Neutrophil (primary cell): Measurements from ENCODE around the gene OR4E2.
"Not testable (repeated sequence)": the region's sequence is repeated elsewhere in the genome, so short reads cannot be mapped to it uniquely, and the experiment has no call there.

Experiments
- H3K27ac ChIP-seq: fragments of 200-600 bp; sonication (generic); 2 replicates; pipeline ENCODE4 v1.5.1; 2016; ENCODE audit warnings: mild to moderate bottlenecking, moderate library complexity
- H3K27me3 ChIP-seq: fragments of 200-600 bp; sonication (generic); 2 replicates; pipeline ENCODE4 v1.6.0; 2016; ENCODE audit warnings: mild to moderate bottlenecking
- H3K36me3 ChIP-seq: fragments of 200-600 bp; sonication (generic); 2 replicates; pipeline ENCODE4 v1.5.1; 2017
- H3K4me1 ChIP-seq, 2 experiments: fragments of 200-600 bp in 1 of 2; sonication (generic) in 1 of 2; 1 replicate in 1 of 2; 2 replicates in 1 of 2; pipeline versions ENCODE4 v1.5.1 to v1.6.1; 2013 to 2016; ENCODE audit warnings: low read depth in 1 of 2, low read length in 1 of 2, mild to moderate bottlenecking in 1 of 2, moderate library complexity in 1 of 2; ENCODE audit not compliant: control insufficient read depth in 1 of 2, insufficient read depth in 1 of 2
- H3K4me3 ChIP-seq, 2 experiments: fragments of 200-600 bp in 1 of 2; sonication (generic) in 1 of 2; 1 replicate in 1 of 2; 2 replicates in 1 of 2; pipeline ENCODE4 v1.5.1; 2013 to 2016; ENCODE audit warnings: low read depth in 1 of 2, low read length in 1 of 2, mild to moderate bottlenecking in 1 of 2, moderate library complexity in 1 of 2
- H3K9me3 ChIP-seq: fragments of 200-600 bp; sonication (generic); 2 replicates; pipeline ENCODE4 v1.5.1; 2016
- TF ChIP-seq, protein P1 (sequence below): fragments of 200-600 bp; sonication (generic); IDR thresholded peaks from 2 replicates; pipeline ENCODE4 v1.5.1; 2016; ENCODE audit warnings: antibody characterized with exemption

OR4E2 gene

DNA sequence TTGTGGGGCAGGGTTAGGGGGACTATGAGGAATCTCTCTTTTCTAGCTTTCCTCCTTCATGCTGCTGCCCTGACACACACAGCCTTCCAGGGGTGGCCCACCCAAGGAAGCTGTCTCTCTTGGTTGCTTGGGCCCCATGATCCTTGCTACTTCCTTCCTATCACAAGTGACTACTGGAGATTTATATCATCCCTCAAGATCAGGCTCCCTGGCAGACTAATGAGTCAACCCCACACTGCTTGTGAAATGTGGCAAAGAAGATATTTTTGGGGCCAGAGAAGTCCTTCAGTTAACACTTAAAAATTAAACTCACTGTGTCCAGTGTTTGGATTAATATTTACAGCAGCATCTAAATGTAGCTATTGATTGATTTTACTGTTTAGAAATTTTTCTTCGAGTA is 18.5 kb downstream of the OR4E2 start:
- TF ChIP-seq, protein P1, sequence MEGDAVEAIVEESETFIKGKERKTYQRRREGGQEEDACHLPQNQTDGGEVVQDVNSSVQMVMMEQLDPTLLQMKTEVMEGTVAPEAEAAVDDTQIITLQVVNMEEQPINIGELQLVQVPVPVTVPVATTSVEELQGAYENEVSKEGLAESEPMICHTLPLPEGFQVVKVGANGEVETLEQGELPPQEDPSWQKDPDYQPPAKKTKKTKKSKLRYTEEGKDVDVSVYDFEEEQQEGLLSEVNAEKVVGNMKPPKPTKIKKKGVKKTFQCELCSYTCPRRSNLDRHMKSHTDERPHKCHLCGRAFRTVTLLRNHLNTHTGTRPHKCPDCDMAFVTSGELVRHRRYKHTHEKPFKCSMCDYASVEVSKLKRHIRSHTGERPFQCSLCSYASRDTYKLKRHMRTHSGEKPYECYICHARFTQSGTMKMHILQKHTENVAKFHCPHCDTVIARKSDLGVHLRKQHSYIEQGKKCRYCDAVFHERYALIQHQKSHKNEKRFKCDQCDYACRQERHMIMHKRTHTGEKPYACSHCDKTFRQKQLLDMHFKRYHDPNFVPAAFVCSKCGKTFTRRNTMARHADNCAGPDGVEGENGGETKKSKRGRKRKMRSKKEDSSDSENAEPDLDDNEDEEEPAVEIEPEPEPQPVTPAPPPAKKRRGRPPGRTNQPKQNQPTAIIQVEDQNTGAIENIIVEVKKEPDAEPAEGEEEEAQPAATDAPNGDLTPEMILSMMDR, result no peak
- no peaks in the 10 kb centered on the region for H3K4me1 ChIP-seq
- no peaks in the 10 kb centered on the region for H3K27me3 ChIP-seq
- H3K9me3 ChIP-seq, result no peaks in the 10 kb centered on the region
- H3K4me3 ChIP-seq, result no peak overlapping the region
- H3K27ac ChIP-seq, result no peak overlapping the region
- no peaks in the 10 kb centered on the region for H3K36me3 ChIP-seq

DNA sequence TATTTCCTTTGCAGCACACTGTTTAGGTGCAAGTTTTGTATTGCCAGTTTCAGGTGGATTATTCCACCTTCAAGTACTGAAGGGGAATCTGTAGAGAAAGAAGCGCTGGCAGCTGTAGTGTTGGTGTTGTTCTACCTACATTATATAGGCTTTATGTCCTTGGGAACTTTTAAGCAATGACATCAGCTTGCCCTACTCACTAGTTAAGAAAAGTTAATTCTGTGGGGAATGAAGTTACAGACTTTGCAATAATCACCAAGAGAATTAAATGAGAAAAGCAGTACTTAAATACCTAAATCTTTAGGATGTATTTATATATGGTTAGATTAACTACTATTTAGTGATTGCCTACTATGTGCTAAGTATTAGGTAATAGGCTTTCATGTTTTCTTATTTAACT is 20.1 kb downstream of the OR4E2 start, which contains the start of gene OR4E1:
TSS of gene OR4E1 (minus strand) at position 101 of the 400 bp plus-strand sequence. CDS start 2,883 bp downstream, outside the sequence.
- Histone ChIP-seq H3K27ac (no peak within 1 kb of the TSS), H3K27me3 (no peaks in the 10 kb centered on the region), H3K4me3 (no peak within 1 kb of the TSS), H3K9me3 (no peaks in the 10 kb centered on the region), H3K4me1 (no peaks in the 10 kb centered on the region), H3K36me3 (no peaks in the 10 kb centered on the region)
- TF ChIP-seq, protein P1, result no peak

DNA sequence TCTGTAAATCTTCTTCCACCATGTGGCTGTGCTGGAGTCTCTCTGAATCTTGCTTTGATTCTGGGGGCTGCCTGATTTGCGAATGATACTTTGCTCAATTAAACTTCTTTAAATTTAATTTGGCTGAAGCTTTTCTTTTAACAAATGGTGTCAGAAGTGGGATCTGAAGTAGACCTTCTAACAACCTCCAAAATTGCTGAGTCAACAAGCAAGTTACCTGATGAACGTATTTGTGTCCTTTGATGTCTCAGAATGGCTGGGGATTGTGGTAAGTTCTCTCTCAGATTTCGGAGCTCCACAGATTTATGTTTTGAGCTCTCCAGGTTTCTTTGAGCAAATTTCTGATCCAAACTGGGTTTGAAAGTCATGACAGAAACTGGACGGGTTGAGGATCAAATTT is 21.9 kb downstream of the OR4E2 start:
- no peaks in the 10 kb centered on the region for H3K27me3 ChIP-seq
- no peaks in the 10 kb centered on the region for H3K36me3 ChIP-seq
- no peak overlapping the region for H3K27ac ChIP-seq
- TF ChIP-seq, protein P1, result no peak
- no peaks in the 10 kb centered on the region for H3K9me3 ChIP-seq
- no peak overlapping the region for H3K4me3 ChIP-seq
- no peaks in the 10 kb centered on the region for H3K4me1 ChIP-seq

DNA sequence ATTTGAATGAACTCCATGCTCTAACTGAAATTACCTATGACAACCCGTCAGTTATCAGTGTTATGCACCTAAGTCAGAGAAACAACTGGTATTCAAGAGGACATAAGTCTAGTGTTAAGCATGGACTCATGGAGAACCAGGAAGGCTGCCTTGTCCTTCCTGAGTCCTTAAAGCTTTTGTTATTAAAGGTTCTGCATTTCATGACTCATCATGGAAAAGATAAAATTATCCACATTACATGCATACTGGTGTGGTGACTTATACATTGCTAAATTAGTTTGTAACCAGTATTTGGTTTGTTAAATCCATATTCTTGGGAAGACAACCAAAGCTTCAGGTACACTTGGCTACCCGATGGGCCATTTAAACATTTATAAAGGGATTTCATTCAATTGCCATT is 26.4 kb downstream of the OR4E2 start:
- H3K4me1 ChIP-seq, result no peaks in the 10 kb centered on the region
- H3K36me3 ChIP-seq, result no peaks in the 10 kb centered on the region
- peaks cover 20% of the 10 kb centered on the region for H3K27me3 ChIP-seq
- no peak overlapping the region for H3K27ac ChIP-seq
- no peaks in the 10 kb centered on the region for H3K9me3 ChIP-seq
- H3K4me3 ChIP-seq, result no peak overlapping the region
- TF ChIP-seq, protein P1, result no peak

DNA sequence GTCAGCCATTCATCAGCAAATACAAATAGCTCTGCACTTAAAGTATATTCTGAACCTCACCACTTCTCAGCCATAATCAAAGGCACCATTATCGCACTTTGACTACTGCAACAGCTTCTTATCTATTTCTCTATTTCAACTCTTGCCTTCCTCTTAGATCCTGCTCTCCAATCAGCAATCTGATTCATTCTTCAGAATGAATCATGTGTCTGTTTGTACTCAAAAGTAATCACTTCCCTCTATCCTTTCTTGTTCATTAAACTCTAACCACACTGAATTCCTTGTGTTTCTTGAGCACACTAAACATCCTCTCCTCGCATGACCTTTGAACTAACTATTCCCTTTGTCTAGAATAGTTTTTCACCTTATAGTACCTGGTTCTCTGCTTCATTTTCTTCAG is 32.8 kb downstream of the OR4E2 start:
- no peaks in the 10 kb centered on the region for H3K9me3 ChIP-seq
- H3K36me3 ChIP-seq, result no peaks in the 10 kb centered on the region
- no peaks in the 10 kb centered on the region for H3K4me1 ChIP-seq
- no peak overlapping the region for H3K4me3 ChIP-seq
- TF ChIP-seq, protein P1, result no peak
- H3K27ac ChIP-seq, result no peak overlapping the region
- peaks cover 28% of the 10 kb centered on the region for H3K27me3 ChIP-seq

DNA sequence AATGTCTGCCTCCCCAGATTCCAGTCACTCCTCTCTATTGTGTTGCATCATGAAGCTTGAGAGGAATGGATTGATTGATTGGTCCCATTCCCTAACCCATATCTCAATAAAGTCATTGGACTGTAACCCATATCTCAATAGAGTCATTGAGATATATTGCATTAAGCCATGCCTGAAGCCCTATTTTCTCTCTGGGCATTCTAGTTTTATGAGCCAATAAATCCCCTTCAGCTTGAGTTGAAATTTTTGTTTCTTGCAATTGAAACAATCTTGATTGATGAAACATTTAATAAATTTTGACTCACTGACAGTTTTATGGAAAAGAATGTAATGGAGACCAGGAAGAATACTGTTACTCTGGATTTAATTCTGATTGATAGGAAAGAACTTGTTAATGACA is 40.8 kb downstream of the OR4E2 start:
- TF ChIP-seq, protein P1, result no peak
- no peak overlapping the region for H3K4me3 ChIP-seq
- H3K27me3 ChIP-seq, result peaks cover 36% of the 10 kb centered on the region
- H3K36me3 ChIP-seq, result no peaks in the 10 kb centered on the region
- no peaks in the 10 kb centered on the region for H3K9me3 ChIP-seq
- H3K27ac ChIP-seq, result no peak overlapping the region
- no peaks in the 10 kb centered on the region for H3K4me1 ChIP-seq

DNA sequence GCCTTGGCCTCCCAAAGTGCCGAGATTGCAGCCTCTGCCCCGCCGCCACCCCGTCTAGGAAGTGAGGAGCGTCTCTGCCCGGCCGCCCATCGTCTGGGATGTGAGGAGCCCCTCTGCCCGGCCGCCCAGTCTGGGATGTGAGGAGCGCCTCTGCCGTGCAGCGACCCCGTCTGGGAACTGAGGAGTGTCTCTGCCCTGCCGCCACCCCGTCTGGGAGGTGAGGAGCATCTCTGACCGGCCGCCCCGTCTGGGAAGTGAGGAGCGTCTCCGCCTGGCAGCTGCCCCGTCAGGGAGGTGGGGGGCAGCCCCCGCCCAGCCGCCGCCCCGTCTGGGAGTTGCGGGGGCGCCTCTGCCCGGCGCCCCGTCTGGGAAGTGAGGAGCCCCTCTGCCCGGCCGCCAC is 44.0 kb downstream of the OR4E2 start:
- not testable (repeated sequence) for H3K4me3 ChIP-seq

DNA sequence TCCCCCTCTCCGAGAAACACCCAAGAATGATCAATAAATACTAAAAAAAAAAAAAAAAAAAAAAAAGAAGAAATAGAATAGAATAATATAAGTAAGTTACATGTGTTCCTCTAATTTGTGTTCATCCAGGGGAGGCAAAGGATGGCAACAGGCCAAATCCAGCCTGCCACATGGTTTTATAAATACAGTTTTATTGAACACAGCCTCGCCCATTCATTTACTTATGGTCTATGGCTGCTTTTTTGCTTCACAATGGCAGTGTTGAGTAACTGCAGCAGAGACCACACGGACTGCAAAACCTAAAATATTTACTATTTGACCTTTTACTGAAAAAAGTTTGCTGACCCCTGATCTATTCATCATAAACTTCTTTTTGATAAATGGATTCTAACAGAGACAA is 44.9 kb downstream of the OR4E2 start:
- H3K4me1 ChIP-seq, H3K36me3 ChIP-seq, H3K27ac ChIP-seq, H3K4me3 ChIP-seq, H3K9me3 ChIP-seq: not testable (repeated sequence)
- H3K27me3 ChIP-seq, result peaks cover 28% of the 10 kb centered on the region

More for the DNA sequence above, 44.0 kb downstream of the OR4E2 start:
- peaks cover 31% of the 10 kb centered on the region for H3K27me3 ChIP-seq
- H3K9me3 ChIP-seq, H3K36me3 ChIP-seq, H3K27ac ChIP-seq, H3K4me1 ChIP-seq: not testable (repeated sequence)
